ENCODE results near the gene SCYGR8. TPM values are rescaled to one million over a fixed set of nuclear protein-coding genes. Genes with fewer than 3 reads are reported as not detected.

Gene SCYGR8
- total and polyA plus RNA-seq, 2 of the 8 experiments (the other 6 are each of a cell fraction or from before 2014, with no cell fraction given) = not detected

DNA sequence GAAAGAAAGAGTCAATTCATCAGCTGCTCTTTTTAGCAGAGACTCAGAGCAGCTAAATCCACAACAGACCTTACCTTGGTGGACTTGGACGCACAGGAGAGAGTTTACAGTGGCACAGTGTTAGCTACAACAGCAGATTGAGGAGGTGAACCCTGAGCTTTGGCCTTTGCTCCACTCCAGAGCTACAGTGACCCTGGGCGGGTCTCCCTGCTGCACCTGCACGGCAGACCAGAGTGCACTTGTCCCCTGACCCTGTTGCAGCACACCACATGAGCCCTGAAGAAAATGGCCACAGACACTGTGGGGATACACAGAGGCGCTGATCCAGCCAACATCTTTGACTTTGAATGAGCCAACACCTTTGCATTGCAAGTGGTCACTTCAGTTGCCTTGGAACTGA, 38.8 kb upstream of the SCYGR8 start:
- Histone ChIP-seq H2BK15ac (ENCODE audit: low read length) (no peak overlapping the region), H3K4me2 (ENCODE audit: insufficient read depth in 1 of 2, low read depth in 2 of 2, low read length in 2 of 2) (no peak overlapping the region), H4K20me1 (replicated peaks in 1 of 2; ENCODE audit: control insufficient read depth in 1 of 2, insufficient read depth in 2 of 2, low read length in 2 of 2) (no peaks in the 10 kb centered on the region), H2BK20ac (ENCODE audit: low read length) (0 out of 2 replicates have a peak overlapping the region, but pooled peaks have one; percentile 48), H3K4me1 (replicated peaks in 1 of 4; ENCODE audit: control insufficient read depth in 3 of 4, insufficient read depth in 4 of 4, low read length in 3 of 4) (no peaks in the 10 kb centered on the region), H3K4me3 (ENCODE audit: extremely low read depth in 1 of 4, insufficient read depth in 2 of 4, low read depth in 3 of 4, low read length in 4 of 4) (no peak overlapping the region), H3K18ac (ENCODE audit: extremely low read depth, low read length) (no peak overlapping the region), H3K79me2 (ENCODE audit: control insufficient read depth in 1 of 2, insufficient read depth in 2 of 2, low read length in 2 of 2) (no peaks in the 10 kb centered on the region), H3K79me1 (ENCODE audit: low read depth, low read length) (no peaks in the 10 kb centered on the region), H3K4ac (replicated peaks; ENCODE audit: insufficient read length, low read depth, low read length) (no peak overlapping the region), H2AK5ac (ENCODE audit: low read depth, low read length) (no peak overlapping the region), H2BK5ac (ENCODE audit: low read depth, low read length) (no peak overlapping the region), H3K14ac (ENCODE audit: insufficient read length) (no peak overlapping the region), H3K23ac (ENCODE audit: insufficient read length) (no peak overlapping the region), H3K9me3 (ENCODE audit: insufficient read depth in 2 of 2, low read depth in 1 of 2, low read length in 1 of 2) (no peaks in the 10 kb centered on the region; a peak in 1 of 4 replicates), H3K27me3 (replicated peaks in 1 of 4; ENCODE audit: control insufficient read depth in 3 of 4, extremely low read depth in 1 of 4, insufficient read depth in 3 of 4, low read length in 3 of 4) (no peaks in the 10 kb centered on the region), H4K8ac (ENCODE audit: extremely low read depth, insufficient read depth, low read length) (no peak overlapping the region), H3K9ac (replicated peaks in 1 of 4; ENCODE audit: extremely low read depth in 1 of 4, low read depth in 3 of 4, low read length in 3 of 4) (no peak overlapping the region), H3K23me2 (ENCODE audit: low read depth, low read length) (no peaks in the 10 kb centered on the region), H4K91ac (replicated peaks; ENCODE audit: insufficient read length, low read length) (no peak overlapping the region), H2BK12ac (ENCODE audit: low read depth, low read length) (no peak overlapping the region), H2BK120ac (replicated peaks; ENCODE audit: low read depth, low read length) (peak overlapping the region; percentile 72), H3K36me3 (ENCODE audit: control insufficient read depth in 2 of 4, insufficient read depth in 4 of 4, low read length in 3 of 4) (no peaks in the 10 kb centered on the region), H2AFZ (ENCODE audit: low read length) (no peak overlapping the region), H3K56ac (replicated peaks; ENCODE audit: insufficient read length, low read depth, low read length) (no peak overlapping the region), H4K5ac (ENCODE audit: insufficient read length, low read depth, low read length) (no peak overlapping the region), H3K27ac (ENCODE audit: low read depth, low read length) (no peak overlapping the region)
- no peak for TF ChIP-seq POLR2AphosphoS5 (IDR thresholded peaks at IDR 0.05; ENCODE audit: low read depth, low read length)
- TF ChIP-seq TAF7 (optimal IDR thresholded peaks at IDR 0.05; ENCODE audit: borderline replicate concordance, low read depth, low read length) = no peak
- no peak for TF ChIP-seq RNF2 (IDR thresholded peaks at IDR 0.05; ENCODE audit: borderline replicate concordance, low read depth, low read length, missing control alignments, poor library complexity, severe bottlenecking)
- TF ChIP-seq CBX5 (IDR thresholded peaks at IDR 0.05; ENCODE audit: low read depth, low read length) = no peak
- no peak for DNase-seq (ENCODE audit: low read depth in 1 of 2, low spot score in 2 of 2)
- CTCF ChIA-PET (ENCODE audit: partially characterized antibody) = interaction anchor here (1.1 to 1.5 kb wide), 4 partner anchors 10 to 34 kb away, joined by 3 read pairs; no protein-coding TSS in a partner anchor
- POLR2A ChIA-PET (ENCODE audit: partially characterized antibody) = no interaction called here
- WGBS, 2 experiments (ENCODE audit: extremely low coverage in 1 of 2, insufficient coverage in 1 of 2, insufficient read length in 1 of 2, insufficient replicate concordance in 2 of 2, low coverage in 1 of 2, low lambda C conversion rate in 2 of 2, missing lambda C conversion rate in 1 of 2) = 91% methylated on average over 4 of the region's 4 CpGs; no CpG with 5 or more reads in 1 of the 2 experiments
- FAIRE-seq = no peak
